HEK293T (cell line): ENCODE results near the gene LSAMP.

ENCODE experiments used
- FOXA1 ChIP-seq: fragments of 450-650 bp; IDR thresholded peaks from 2 replicates; pipeline ENCODE4 v1.6.1; 2016; ENCODE audit warnings: mild to moderate bottlenecking
- L3MBTL2 ChIP-seq: fragments of 450-650 bp; conservative IDR thresholded peaks from 2 replicates; pipeline ENCODE4 v1.6.1; 2016; ENCODE audit warnings: mild to moderate bottlenecking
- SUZ12 ChIP-seq: fragments of 450-650 bp; IDR thresholded peaks from 2 replicates; pipeline ENCODE4 v1.6.1; 2016; ENCODE audit warnings: mild to moderate bottlenecking
- TARDBP ChIP-seq: fragments of 450-650 bp; IDR thresholded peaks from 2 replicates; pipeline ENCODE4 v1.6.1; 2016

GRCh38 chr3:116002235-116002634, 443.1 kb downstream of the LSAMP start:
- TF ChIP-seq L3MBTL2, result no peak
- no peak for TF ChIP-seq SUZ12
- TF ChIP-seq FOXA1, result no peak
- TF ChIP-seq TARDBP, result no peak
